ENCODE results near the gene NPB.

NPB gene

DNA sequence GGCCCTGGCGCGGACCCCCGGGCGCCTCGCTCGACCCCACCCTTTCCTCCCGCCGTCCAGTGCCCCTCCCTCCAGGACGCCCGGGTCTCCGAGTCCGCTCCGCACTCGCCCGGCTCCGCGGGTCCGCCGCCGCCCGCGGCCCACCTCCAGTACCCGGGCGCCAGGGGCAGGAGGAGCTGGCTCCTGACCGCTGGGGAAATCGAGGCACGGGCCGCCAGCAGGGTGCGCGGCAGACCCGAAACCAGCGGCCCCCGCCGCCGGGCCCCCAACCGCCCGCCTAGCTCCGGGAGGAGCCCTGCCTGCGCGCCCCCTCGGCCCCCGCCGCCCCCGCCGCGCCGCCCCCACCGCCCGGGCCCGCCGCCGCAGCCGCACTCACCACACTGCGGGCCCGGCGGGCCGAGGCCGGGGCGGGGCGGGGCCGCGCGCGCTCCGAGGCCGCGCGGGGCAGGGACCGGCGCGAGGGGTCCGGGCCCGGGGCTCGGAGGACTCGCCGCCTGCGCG lies 25.2 kb downstream of the NPB start:
- peak overlapping the region; percentile 74 for H3K4me3 ChIP-seq (ENCODE audit: low read depth, low read length)
- TF ChIP-seq, protein P1, sequence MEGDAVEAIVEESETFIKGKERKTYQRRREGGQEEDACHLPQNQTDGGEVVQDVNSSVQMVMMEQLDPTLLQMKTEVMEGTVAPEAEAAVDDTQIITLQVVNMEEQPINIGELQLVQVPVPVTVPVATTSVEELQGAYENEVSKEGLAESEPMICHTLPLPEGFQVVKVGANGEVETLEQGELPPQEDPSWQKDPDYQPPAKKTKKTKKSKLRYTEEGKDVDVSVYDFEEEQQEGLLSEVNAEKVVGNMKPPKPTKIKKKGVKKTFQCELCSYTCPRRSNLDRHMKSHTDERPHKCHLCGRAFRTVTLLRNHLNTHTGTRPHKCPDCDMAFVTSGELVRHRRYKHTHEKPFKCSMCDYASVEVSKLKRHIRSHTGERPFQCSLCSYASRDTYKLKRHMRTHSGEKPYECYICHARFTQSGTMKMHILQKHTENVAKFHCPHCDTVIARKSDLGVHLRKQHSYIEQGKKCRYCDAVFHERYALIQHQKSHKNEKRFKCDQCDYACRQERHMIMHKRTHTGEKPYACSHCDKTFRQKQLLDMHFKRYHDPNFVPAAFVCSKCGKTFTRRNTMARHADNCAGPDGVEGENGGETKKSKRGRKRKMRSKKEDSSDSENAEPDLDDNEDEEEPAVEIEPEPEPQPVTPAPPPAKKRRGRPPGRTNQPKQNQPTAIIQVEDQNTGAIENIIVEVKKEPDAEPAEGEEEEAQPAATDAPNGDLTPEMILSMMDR (IDR thresholded peaks at IDR 0.05; ENCODE audit: low read depth, low read length), result no peak

DNA sequence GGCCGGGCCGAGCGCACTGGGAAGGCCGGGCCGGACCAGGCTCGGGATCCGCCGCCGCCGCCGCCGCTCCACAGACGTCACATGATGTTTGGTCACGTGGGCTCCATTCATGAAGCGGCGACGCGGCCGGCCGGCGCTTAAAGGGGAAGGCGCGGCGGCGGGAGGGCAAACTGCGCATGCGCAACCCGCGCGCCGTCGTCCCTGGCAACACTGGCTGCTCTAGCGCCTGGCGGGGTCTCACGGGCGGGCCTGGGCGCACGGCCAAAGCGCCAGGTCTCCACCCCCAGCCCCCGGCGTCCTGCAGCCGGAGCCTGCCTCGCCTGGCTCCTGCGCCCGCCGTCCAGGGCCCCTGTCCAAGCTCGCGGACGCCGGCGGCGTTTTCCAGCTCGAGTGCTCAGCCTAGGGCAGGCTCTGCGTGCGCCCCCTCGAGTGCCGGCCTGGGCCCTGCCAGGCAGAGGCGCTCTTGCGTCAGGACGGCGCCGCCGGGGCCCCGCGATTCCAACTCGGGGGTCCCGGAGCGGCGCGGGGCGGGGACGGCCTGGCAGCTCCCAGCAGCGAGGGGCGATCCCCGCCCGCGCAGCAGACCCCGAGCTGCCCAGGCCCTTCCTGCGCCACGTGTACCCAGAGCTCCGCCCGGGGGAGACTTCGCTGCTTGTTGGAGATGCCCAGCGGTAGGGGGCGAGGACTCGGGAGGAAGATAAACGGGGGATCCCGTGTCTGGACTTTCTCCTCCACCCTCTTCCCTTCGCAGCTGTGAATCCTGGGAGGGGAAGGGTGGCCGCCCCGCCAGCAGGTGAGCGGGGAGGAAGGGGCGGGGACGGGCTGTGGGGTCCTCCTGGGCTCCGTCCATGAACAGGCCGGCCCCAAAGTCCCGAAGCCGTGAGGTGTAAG lies 25.9 kb downstream of the NPB start, which contains the start of gene MAFG:
Gene MAFG, minus strand, starts transcription at position 83 of the 891 bp plus-strand sequence. CDS start 4,550 bp downstream, outside the sequence.
- peak within 1 kb of the TSS; percentile 74 for H3K4me3 ChIP-seq (ENCODE audit: low read depth, low read length)
- TF ChIP-seq, protein P1 (IDR thresholded peaks at IDR 0.05; ENCODE audit: low read depth, low read length), result 0 out of 2 replicates have a peak, but pooled peaks have one; percentile 11

DNA sequence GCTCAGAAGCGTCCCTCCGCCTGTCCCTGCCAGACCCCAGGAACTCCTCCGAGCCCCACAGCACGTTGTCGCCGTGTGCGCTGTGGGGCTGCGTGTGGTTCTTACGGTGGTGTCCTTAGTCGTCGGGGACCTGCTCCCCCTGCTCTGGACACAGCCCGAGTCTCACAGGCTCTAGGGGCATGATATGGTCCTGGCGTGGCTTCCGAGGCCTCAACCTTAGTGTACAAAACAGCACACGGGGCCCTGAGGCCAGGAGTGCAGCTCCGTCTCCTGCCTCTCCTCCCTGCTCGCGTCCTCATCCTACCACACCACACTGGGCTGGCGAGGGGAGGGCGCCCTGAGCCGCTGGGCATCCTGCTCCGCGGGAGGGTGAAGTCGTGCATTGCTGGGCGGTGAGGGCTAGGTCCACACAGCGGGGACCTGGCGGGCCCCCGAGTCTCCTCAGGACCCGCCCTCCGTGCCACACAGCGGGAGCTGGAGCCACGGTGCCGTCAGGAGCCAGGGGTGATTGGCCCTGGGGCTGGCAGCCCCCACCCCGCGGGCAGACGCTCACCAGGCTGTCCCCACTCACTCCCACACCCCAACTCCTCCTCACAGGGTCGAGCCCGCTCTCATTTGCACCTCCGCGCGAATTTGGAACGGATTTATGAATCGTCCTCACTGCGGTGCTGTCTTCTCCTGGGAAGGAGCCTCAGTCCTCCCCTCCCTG lies 26.7 kb downstream of the NPB start:
- H3K4me3 ChIP-seq (ENCODE audit: low read depth, low read length), result peak overlapping the region; percentile 58
- TF ChIP-seq, protein P1 (IDR thresholded peaks at IDR 0.05; ENCODE audit: low read depth, low read length), result no peak

DNA sequence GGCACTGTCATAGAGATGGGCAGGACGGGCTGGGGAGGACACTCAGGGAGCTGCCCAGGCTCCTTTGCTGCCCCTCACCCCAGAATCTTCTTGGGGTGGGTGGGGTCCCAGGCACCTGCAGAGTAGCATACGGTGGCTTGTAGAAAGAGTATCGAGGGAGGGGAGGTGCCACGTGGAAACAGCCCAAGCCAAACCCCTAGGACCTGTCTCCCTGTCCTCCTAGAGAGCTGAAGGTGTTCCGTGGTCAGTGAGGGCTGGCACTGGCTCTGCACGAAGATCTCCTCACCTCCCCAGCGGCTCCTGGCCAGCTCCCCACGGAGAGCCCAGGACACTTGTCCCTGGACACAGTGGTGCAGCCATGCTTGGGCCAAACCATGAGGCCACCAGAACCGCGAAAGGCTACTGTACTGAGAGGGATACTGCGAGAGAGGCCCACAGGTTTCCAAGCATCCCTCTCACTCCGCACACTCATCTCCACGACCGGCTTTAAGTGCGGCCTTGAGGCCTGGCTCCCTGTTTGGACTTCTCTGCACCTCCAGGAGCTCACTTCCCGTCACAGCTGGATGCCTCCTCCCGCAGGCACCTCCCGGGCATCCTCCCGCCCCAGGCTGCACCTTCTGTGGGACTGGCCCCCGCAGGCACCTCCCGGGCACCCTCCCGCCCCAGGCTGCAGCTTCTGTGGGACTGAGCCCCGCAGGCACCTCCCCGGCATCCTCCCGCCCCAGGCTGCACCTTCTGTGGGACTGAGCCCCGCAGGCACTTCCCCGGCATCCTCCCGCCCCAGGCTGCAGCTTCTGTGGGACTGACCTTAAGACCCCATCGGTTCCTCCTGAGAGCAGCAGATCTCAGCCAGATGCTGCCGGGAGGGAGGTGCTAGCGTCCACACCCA lies 27.5 kb downstream of the NPB start:
- no peak overlapping the region for H3K4me3 ChIP-seq (ENCODE audit: low read depth, low read length)
- TF ChIP-seq, protein P1 (IDR thresholded peaks at IDR 0.05; ENCODE audit: low read depth, low read length), result no peak

DNA sequence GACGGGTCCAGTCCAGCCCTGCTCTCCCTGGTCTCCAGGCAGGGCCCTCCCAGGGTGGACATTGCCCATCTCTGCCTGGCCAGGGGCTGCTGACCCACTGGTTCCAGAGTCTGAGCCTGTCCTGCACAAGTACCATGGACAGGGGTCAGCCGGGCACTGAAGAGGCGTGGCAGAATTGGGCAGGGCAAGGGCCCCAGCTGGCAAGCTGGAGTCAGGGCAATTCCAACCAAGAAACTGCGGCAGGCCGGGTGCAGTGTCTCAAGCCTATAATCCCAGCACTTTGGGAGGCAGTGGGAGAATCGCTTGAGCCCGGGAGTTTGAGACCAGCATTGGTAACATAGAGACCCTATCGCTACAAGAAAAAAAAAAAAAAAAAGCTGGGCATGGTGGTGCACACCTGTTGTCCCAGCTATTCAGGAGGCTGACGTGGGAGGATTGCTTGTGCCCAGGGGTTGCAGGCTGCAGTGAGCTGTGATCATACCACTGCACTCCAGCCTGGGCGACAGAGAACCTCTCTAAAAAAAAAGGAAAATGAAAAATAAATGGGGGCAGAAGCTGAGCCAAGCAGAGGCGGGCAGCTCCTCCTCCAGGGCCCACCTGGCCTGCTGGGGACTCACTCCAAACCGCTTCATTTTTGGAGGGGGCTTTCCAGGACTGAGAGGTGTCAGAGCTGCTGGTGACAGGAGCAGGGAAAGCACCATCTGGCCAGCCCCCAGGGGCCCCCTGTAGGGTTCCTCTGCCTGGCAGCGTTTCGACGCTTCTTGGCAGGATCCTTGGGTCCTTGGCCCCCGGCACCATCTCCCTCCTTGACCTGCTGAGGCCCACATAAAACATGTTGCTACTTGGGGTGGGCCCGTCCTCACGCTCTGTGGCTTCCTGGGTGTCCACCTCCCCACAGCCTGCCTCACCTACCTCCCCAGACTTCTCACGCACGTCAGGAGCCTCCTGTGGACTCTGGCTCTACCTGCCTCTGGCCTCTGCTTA lies 28.4 kb downstream of the NPB start:
- TF ChIP-seq, protein P1 (IDR thresholded peaks at IDR 0.05; ENCODE audit: low read depth, low read length), result no peak
- no peak overlapping the region for H3K4me3 ChIP-seq (ENCODE audit: low read depth, low read length)

DNA sequence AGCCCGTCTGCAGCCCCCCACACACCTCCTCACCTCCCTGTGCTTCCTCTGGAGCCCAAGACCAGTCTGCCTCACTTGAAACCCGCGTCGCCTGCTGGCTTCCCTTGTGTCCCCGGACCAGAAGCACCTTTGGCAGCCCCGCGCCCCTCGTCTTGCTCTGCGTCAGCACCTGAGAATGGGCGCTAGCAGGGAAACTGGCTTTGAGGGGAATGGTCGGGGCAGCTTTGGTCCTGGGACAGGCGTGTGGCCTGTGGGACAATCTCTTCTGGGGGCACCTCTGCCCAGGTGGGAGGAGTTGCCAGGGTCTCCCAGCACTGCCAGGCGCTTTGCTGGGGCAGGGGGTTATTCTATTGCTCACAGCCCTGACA lies 29.1 kb downstream of the NPB start:
- TF ChIP-seq, protein P1 (IDR thresholded peaks at IDR 0.05; ENCODE audit: low read depth, low read length), result no peak
- no peak overlapping the region for H3K4me3 ChIP-seq (ENCODE audit: low read depth, low read length)

Data from WI38 (cell line).